Heart left ventricle (tissue), 13 donors: ENCODE data around the gene LIG3.

Source experiments
- POLR2A ChIP-seq, 2 donors: fragments of 450-650 bp; IDR thresholded peaks; one replicate each; pipeline ENCODE4 v1.6.1; 2017; ENCODE audit warnings: antibody characterized with exemption in 2 of 2, mild to moderate bottlenecking in 2 of 2, moderate library complexity in 2 of 2
- TF ChIP-seq, protein P1 (sequence below), 12 donors: fragments of 200-600 bp; sonication (generic) in 4 of 12; IDR thresholded peaks; one replicate each; pipeline versions ENCODE4 v1.5.0 to v1.8.0; 2018 to 2022; ENCODE audit warnings: antibody characterized with exemption in 12 of 12, mild to moderate bottlenecking in 5 of 12
- donor health status: ischemic (EF 13 %, LVEDD 7.1; RV severe dilation, severe dysfunction).
- donor health status: DM: no; HTN: yes; CAD: no.
- donor health status: DM: no; HTN: no; CAD: no.
- donor health status: ischemic (EF 25% LVEDD 6.9; RV normal size, moderate dysfunction).
- donor health status: ischemic (EF 25% LVEDD 5.7; RV mildly dilated, moderate dysfunction).
- donor health status: ischemic (EF 35%, LVEDD 5.7; RV mildly dilated, moderate dysfunction).
- donor health status: nonischemic (EF 11% LVEDD 7.7; RV severe dilation, severe dysfunction).
- donor health status: DM: yes; HTN: yes; CAD: no.
- donor health status: PGD.
- donor health status: ischemic (EF 29% LVEDD 5.4; RV normal size, mild dysfunction).
- donor health status: nonischemic (EF 23%, LVEDD 6.1; RV moderate dilation, normal function).

DNA sequence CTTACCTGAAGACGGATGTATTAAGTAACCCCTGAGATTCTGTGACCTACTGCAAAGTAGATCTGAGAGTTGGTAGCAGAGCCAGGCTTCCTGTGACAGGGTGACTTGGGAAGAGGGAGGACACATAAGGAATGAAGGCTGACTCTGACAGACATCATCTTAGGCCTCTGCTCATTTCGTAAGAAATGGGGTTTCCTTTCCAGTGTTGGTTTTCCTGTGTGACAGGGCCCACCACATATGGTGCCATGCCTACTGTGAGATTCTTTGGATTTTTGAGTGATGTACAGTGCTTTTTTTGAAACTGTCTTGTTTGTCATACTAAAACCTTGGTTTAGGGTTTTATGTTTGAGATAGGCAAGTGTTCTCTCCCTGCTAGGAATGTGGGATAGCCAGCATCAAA, 12.7 kb downstream of the LIG3 start:
- no peak for TF ChIP-seq POLR2A (IDR thresholded peaks at IDR 0.05)
- TF ChIP-seq, protein P1, sequence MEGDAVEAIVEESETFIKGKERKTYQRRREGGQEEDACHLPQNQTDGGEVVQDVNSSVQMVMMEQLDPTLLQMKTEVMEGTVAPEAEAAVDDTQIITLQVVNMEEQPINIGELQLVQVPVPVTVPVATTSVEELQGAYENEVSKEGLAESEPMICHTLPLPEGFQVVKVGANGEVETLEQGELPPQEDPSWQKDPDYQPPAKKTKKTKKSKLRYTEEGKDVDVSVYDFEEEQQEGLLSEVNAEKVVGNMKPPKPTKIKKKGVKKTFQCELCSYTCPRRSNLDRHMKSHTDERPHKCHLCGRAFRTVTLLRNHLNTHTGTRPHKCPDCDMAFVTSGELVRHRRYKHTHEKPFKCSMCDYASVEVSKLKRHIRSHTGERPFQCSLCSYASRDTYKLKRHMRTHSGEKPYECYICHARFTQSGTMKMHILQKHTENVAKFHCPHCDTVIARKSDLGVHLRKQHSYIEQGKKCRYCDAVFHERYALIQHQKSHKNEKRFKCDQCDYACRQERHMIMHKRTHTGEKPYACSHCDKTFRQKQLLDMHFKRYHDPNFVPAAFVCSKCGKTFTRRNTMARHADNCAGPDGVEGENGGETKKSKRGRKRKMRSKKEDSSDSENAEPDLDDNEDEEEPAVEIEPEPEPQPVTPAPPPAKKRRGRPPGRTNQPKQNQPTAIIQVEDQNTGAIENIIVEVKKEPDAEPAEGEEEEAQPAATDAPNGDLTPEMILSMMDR (IDR thresholded peaks at IDR 0.05): no peak
